22Rv1 (cell line): ENCODE measurements around the gene SZT2.

Source experiments
- CTCF ChIP-seq: fragments of 450-650 bp; IDR thresholded peaks from 2 replicates; pipeline ENCODE4 v1.5.1; 2017; ENCODE audit warnings: mild to moderate bottlenecking
- ZFX ChIP-seq: fragments of 450-650 bp; IDR thresholded peaks from 2 replicates; pipeline ENCODE4 v1.6.1; 2017; ENCODE audit warnings: antibody characterized with exemption, borderline replicate concordance

GRCh38 chr1:43422995-43423671, 33.4 kb downstream of the SZT2 start:
- TF ChIP-seq CTCF (no peak), ZFX (no peak)
